ENCODE results near the gene IL4R.

GRCh38 chr16:27403601-27403992 is 89.8 kb downstream of the IL4R start:
- TF ChIP-seq, protein P1, sequence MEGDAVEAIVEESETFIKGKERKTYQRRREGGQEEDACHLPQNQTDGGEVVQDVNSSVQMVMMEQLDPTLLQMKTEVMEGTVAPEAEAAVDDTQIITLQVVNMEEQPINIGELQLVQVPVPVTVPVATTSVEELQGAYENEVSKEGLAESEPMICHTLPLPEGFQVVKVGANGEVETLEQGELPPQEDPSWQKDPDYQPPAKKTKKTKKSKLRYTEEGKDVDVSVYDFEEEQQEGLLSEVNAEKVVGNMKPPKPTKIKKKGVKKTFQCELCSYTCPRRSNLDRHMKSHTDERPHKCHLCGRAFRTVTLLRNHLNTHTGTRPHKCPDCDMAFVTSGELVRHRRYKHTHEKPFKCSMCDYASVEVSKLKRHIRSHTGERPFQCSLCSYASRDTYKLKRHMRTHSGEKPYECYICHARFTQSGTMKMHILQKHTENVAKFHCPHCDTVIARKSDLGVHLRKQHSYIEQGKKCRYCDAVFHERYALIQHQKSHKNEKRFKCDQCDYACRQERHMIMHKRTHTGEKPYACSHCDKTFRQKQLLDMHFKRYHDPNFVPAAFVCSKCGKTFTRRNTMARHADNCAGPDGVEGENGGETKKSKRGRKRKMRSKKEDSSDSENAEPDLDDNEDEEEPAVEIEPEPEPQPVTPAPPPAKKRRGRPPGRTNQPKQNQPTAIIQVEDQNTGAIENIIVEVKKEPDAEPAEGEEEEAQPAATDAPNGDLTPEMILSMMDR (conservative IDR thresholded peaks at IDR 0.05; ENCODE audit: low read length), result no peak
- TF ChIP-seq EZH2phosphoT487 (IDR thresholded peaks at IDR 0.05; ENCODE audit: borderline replicate concordance), result no peak

All from Loucy (cell line).